ENCODE measurements around the gene SH2D5.

GRCh38 chr1:20710469-20711284, 21.8 kb downstream of the SH2D5 start:
- TF ChIP-seq, protein P1, sequence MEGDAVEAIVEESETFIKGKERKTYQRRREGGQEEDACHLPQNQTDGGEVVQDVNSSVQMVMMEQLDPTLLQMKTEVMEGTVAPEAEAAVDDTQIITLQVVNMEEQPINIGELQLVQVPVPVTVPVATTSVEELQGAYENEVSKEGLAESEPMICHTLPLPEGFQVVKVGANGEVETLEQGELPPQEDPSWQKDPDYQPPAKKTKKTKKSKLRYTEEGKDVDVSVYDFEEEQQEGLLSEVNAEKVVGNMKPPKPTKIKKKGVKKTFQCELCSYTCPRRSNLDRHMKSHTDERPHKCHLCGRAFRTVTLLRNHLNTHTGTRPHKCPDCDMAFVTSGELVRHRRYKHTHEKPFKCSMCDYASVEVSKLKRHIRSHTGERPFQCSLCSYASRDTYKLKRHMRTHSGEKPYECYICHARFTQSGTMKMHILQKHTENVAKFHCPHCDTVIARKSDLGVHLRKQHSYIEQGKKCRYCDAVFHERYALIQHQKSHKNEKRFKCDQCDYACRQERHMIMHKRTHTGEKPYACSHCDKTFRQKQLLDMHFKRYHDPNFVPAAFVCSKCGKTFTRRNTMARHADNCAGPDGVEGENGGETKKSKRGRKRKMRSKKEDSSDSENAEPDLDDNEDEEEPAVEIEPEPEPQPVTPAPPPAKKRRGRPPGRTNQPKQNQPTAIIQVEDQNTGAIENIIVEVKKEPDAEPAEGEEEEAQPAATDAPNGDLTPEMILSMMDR (IDR thresholded peaks at IDR 0.05), result no peak
- TF ChIP-seq POLR2A (IDR thresholded peaks at IDR 0.05), result no peak
- no peak for TF ChIP-seq POLR2AphosphoS5 (IDR thresholded peaks at IDR 0.05)
